HG03039 (cell line): Measurements from ENCODE around the gene ACER1.
"Not testable (repeated sequence)": the region's sequence is repeated elsewhere in the genome, so short reads cannot be mapped to it uniquely, and the experiment has no call there.

Experiments used
- ATAC-seq: cut with Tn5 transposase; IDR thresholded peaks from one replicate; pipeline ENCODE4 v1.9.1; 2021; ENCODE audit warnings: mild to moderate bottlenecking, moderate library complexity; ENCODE audit not compliant: unreplicated experiment

Gene ACER1, protein sequence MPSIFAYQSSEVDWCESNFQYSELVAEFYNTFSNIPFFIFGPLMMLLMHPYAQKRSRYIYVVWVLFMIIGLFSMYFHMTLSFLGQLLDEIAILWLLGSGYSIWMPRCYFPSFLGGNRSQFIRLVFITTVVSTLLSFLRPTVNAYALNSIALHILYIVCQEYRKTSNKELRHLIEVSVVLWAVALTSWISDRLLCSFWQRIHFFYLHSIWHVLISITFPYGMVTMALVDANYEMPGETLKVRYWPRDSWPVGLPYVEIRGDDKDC

DNA sequence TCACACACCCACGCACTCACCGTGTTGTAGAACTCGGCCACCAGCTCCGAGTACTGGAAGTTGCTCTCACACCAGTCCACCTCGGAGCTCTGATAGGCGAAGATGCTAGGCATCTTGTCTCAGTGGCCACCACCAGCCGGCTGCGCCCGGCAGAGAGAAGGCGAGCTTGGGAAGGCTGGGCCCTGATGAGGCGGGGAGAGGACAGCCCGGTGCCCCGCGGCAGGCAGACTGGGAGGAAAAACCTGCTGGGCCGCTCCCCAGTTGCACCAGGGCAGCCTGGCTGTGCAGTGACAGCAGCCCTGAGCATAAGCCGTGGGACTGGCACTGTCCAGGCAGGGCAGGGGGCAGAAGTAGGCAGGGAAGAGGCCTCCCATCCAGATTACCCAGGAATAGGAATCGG is at the start of gene ACER1:
TSS of gene ACER1 (minus strand) at position 174 of the 400 bp plus-strand sequence. CDS start at position 113, 61 bp downstream.
- ATAC-seq = no peak

DNA sequence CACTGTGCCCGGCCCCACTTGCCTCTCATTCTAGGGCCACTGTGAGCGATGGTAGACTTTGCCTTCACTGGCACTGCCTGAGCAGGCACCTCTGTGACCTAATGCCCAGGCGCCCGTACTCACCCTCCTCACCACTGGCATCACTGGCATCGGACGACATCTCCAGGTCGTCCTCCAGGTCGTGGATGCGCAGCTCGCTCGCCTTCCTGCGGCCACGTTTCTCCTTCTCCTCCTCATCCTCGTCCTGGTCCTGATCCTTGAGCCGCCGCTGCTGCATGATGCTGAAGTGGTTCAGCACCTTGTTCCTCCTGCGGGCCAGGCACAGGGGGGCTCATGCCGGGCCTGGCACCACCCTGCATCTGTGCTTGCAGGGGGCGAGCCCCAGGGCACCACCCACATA is 49.8 kb upstream of the ACER1 start:
- ATAC-seq = no peak

DNA sequence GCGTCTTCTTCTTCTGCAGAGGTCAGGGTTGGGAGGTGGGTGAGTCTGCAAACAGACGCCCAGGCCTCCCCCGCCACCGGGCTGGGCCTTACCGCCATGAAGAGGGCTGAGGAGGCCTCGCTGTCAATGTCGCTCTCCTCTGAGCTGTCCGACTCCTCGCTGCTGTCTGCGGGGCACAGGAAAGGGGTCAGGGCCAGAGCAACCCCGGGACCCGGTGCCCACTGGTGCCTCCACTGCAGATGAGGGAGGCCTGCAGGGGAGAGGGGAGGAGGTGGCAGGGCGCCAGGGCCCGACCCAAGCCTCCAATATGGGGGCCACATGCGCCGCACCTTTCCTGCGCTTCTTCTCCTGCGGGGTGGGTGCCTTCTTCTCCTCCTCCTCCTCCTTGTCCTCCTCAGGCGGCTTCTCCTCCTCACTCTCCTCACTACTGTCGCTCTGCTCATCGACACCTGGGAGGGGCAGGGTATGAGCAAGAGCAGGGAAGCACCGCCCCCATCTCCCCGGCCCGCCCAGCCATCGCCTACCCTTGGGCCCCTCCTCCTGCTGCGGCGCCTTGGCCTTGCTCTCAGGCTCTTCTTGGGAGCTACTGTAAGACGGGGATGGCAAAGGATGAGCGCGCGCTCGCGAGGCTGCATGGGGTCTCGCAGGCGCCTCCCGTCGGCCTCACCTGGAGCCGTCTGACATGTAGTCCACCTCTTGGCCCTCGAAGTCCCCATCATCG is 47.8 kb upstream of the ACER1 start:
- ATAC-seq = no peak

DNA sequence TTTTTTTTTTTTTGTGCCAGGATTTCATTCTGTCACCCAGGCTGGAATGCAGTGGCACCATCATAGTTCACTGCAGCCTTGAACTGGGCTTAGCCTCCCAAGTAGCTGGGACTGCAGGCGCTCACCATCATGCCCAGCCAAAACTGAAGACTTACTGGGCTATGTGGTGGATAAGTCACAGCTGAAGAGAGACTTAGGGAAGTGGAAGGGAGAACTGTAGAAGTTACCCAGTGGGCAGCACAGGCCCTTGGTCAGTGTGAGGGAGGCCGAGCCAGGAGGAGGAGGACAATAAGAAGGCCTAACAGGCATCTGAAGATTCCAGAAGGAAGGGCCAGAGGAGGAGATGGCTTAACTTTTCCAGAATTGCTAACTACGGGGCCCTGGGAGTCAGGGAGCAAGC is 46.3 kb upstream of the ACER1 start:
- ATAC-seq = no peak

DNA sequence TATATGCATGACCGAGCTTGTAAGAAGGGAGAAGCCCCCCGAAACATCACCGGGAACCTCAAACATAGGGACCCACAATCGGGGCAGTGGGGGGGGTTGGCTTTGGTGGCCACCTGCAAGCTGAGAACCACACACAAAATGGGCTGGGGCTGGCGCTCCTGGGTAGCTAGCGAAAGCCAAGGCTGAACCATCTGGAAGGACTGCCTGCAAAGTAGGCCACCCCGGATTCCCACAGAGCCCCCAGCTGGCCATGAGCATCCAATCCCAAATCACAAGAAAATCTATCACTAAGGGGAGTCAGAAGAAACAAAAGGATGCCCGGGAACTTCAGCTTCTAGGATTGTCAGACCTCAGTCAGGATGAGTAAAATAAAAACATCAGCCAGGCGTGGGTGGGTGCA is 45.1 kb upstream of the ACER1 start:
- ATAC-seq = no peak

DNA sequence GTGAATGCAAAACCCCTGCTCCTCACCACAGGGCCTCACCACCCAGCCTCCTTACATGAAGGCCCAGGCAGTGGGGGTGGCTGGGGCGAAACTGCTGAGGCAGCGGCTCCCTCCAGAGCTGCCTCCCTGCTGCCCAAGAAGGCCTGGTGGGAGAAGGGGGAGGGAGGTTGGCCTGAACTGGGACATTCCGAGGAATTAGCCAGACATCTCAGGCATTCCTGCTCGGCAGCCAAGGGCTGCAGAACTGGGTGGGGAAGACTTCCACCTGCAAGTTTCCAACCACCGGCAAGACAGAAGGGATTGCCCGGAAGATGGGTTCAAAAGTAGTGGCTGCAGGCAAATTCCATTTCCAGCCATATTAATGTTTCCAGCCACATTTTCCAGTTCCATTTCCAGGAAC is 44.6 kb upstream of the ACER1 start:
- no peak for ATAC-seq

DNA sequence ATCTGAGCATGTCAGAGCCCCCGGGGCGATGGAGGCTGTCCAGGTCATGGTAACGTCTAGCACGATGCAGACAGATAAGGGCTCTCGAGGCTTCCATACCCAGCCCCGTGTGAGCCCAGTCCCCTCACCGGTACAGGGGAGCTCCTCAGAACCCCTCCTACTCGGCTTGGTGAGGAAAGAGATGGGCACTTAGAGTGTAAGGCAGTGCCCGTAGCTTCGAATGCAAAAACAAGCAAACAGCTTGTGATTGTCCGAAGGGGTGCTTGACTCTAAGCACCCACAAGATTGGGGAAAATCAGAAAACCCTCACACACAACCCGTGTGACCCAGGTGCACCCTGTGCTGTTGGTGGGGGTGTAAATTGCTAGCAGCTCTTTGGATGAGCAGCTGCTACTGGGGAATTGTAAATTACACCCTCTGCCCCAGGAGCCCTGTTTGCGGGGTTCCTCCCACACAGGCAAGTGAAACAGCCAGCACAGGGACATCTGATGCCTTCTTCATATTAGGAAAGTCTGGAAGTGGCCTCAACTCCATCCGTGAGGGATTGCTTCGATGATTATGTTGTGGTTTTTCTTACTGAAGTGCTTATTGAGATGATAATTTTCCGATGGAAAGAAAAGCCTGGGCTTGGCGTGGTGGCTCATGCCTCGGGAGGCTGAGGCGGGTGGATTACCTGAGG is 43.2 kb upstream of the ACER1 start:
- ATAC-seq = no peak

DNA sequence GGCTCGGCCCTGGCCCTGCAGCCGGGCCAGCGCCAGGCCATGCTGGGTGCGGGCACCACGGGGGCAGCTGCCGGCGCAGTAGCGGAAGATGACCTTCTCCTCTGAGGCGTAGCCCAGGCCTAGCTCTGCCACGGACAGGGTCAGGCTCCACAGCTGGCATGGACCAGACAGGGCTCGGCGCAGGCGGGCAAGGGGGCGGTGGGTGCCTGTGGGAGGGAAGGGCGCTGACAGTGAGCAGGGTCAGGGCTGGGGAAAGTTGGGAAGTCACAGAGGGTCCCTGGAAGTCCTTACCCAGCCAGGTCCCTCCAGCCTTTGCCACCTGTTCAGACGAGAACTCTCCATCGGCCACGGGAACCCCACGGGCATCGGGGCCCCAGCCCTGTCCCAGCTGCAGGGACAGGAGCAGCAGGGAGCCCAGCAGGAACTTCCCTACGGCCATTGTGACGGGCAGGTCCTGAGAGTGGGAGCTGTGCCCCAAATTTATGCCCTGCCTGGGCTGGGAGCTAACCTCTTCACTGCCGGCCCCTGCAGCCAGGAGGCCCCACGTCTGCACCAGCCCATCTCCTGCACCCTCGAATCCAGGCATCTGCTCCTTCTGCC is 42.1 kb upstream of the ACER1 start, which contains the start of gene PSPN:
TSS of gene PSPN (minus strand) at position 523 of the 600 bp plus-strand sequence. CDS start at position 439, 84 bp downstream.
- ATAC-seq = no peak

DNA sequence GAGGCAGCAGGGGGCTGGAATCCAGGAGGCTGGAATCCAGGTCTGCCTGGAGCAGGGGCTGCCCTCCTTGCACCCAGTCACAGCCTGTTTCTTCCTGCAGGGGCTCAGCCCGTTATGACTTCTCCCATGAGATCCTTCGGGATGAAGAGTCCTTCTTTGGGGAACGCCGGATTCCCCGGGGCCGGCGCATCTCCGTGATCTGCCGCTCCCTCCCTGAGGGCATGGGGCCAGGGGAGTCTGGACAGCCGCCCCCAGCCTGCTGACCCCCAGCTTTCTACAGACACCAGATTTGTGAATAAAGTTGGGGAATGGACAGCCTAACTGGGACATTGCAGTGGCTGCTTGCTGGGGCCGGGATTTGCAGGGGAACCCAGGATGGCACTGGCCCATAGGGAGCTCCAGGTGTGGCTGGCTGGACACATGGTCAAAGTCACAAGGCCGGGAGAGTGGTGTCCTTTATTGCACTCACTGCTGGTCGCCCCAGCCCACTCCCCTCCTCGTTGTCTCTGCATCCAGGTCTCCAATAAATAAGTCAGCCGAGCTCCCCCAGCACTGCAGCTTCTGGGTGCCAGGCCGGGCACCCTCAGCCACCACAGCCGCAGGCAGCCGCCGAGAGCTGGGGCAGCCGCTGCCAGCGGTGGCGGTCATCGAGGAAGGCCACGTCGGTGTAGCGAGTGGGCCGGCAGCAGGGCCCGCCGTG is 41.4 kb upstream of the ACER1 start:
- ATAC-seq = no peak

DNA sequence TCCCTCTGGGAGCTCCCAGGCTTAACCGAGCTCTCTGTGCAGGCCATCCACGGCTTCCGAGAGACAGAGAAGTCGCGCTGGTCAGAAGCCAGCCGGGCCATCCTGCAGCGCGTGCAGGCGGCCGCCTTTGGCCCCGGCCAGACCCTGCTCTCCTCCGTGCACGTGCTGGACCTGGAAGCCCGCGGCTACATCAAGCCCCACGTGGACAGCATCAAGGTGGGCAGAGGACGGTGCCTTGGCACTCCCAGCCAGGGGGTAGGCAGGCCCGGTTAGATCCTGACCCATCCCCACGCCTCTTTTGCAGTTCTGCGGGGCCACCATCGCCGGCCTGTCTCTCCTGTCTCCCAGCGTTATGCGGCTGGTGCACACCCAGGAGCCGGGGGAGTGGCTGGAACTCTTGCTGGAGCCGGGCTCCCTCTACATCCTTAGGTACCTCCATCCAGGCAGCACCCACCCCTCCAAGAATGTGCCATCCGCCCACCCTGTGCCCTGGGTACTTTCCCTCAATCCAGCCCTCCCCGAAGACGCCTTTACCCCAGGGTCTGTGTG is 40.8 kb upstream of the ACER1 start:
- no peak for ATAC-seq

DNA sequence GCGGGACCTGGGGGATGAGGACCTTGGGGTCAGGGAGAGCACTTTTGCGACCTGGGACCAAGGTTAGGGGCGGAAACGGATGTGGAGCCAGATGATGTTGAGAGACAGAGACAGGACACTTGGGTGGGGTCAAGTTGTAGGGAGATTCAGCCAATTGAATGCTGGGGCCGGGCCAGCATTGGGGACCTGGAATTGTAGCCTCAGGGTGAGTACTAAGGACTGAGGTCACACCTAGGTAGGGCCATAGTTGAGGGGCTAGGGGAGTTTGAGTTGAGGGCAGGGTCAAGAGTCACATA is 40.3 kb upstream of the ACER1 start:
- no peak for ATAC-seq

DNA sequence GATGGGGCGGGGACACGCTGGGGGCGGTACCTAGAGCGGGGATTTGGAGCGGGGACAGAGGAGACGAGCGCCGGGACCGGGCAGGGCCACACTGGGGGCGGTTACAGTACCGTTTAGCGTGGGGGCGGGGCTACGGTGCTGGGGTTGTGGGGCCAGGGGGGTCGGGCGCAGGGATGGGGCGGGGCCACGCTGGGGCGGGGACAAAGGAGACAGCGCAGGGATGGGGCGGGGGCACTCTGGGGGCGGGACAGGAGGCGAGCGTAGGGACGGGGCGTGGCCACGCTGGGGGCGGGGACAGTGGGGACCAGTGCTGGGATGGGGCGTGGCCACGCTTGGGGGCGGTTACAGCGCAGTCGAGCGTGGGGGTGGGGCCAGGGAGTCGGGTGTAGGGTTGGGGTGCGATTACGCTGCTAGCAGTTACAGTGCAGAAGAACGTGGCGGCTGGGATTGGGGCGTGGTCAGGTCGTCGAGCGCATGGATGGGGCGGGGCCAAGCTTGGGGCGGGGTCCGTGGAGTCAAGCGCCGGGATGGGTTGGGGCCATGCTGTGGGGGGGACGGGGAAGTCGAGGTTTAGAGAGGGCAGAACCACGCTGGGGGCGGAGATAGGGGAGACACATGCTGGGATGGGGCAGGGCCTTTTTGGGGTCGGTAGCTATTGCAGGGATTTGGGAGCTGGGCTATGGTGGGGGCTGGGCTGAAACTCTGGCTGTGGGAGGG is 39.8 kb upstream of the ACER1 start:
- ATAC-seq = peak; percentile 39

DNA sequence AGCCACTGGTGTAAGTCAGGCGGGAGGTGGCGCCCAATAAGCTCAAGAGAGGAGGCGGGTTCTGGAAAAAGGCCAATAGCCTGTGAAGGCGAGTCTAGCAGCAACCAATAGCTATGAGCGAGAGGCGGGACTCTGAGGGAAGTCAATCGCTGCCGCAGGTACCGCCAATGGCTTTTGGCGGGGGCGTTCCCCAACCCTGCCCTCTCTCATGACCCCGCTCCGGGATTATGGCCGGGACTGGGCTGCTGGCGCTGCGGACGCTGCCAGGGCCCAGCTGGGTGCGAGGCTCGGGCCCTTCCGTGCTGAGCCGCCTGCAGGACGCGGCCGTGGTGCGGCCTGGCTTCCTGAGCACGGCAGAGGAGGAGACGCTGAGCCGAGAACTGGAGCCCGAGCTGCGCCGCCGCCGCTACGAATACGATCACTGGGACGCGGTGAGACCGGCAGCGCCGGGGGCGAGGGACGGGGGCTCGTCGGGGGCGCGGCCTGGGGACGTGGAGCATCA is 39.2 kb upstream of the ACER1 start, which contains the start of gene ALKBH7:
TSS of gene ALKBH7 (plus strand) at position 201 of the 502 bp plus-strand sequence. CDS start at position 228, 27 bp downstream.
- ATAC-seq = peak; percentile 76

DNA sequence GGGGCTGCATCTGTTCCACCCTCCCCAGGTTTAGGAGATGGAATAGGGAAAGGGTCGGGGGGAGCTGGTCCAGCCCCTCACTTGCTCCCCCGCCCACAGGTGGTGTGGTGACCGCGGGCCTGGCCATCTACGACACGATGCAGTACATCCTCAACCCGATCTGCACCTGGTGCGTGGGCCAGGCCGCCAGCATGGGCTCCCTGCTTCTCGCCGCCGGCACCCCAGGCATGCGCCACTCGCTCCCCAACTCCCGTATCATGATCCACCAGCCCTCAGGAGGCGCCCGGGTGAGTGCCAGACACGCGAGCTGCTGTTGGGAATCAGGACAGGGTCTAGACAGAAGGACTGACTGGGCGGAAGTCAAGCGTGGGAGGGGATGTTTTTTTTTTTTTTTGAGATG is 30.9 kb upstream of the ACER1 start:
- ATAC-seq = no peak

DNA sequence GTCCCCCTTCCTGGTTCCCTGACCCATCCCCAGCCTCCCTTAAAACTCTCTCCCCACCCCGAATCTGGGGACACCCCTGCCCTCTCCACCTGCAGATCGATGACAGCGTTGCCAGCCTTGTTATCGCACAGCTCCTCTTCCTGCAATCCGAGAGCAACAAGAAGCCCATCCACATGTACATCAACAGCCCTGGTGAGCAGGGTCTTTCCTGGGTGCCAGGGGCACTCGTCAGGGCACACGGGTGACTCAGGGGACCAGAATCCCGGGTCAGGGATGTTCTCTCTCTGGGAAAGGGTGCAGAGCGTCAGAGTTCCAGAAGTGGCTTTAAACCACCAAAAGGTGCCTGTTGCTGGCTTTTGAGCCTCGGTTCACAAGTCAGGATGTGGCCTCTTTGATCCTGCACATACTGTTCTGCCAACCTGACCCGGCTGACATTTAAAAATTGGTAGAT is 29.0 kb upstream of the ACER1 start:
- no peak for ATAC-seq

DNA sequence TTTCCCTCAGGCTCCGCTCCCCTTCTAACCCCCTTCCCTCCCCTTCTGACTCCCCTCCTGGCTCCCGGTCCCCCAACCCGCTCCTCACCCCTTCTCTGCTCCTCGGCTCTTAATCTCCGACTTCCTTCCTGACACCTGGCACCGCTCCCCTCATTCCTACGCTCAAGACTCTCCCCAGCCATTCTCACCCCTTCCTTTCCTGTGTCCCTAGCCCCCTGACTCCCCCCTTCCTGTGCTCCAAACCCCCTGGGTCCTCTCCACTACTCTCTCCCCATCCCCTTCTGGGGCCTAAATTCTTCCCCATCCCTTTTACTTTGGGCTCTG is 28.6 kb upstream of the ACER1 start:
- ATAC-seq = no peak

DNA sequence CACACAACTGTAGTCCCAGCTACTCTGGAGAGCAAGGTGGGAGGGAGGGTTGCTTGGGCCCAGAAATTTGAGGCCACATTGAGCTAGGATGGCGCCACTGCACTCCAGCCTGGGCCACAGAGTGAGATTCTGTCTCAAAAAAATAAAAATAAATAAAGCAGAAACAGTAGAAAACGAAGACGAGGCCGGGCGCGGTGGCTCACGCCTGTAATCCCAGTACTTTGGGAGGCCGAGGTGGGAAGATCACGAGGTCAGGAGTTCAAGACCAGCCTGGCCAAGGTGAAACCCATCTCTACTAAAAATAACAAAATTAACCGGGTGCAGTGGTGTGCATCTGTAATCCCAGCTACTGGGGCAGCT is 27.4 kb upstream of the ACER1 start:
- not testable (repeated sequence) for ATAC-seq

DNA sequence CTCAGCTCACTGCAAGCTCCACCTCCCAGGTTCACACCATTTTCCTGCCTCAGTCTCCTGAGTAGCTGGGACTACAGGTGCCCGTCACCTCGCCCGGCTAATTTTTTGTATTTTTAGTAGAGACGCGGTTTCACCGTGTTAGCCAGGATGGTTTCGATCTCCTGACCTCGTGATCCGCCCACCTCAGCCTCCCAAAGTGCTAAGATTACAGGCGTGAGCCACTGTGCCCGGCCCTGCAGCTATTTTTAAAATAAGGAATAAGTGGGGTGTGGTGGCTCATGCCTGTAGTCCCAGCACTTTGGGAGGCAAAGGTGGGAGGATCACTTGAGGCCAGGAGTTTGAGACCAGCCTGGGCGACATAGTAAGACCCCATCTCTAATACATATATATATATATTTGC is 27.0 kb upstream of the ACER1 start:
- not testable (repeated sequence) for ATAC-seq

DNA sequence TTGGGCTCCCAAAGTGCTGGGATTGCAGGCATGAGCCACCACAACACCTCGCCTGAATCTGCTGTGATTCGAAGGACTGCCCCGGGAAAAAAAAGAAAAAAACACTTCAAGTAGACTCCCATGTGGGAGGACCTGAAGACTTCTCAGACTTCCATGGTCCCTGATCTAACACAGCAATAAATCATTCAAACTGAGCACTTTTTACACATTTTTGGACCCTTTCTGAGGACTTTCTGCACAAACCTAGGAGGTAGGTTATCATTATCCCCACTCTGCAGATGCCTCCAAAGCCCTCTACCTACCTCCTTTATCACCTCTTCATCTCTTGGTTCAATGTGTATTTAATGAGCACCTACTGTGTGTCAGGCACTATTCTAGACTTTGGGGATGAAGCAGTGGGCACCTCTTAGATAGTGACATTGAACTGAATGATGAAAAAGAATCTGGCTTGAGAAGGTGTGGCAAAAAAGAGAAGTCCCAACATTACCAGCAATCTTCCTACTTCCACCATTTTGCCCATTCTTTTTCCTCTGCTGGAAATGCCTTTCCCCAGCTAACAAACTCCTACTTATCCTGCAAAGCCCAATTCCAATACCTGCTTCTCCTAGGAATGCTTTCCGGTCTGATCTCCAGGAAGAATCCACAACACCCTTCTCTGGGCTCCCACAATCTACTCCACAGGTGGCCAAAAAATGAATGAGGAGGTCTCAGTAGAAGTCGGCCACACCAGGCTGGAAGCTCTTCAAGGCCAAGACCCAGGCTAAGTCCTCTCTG is 26.3 kb upstream of the ACER1 start:
- ATAC-seq = no peak
